ENCODE results near the gene ULK1. TPM values are rescaled to one million over a fixed set of nuclear protein-coding genes. Genes with fewer than 3 reads are reported as not detected.

ULK1 gene
- total and polyA plus RNA-seq, 2 donors from 2014 or later: 11.4 to 33.4 TPM

DNA sequence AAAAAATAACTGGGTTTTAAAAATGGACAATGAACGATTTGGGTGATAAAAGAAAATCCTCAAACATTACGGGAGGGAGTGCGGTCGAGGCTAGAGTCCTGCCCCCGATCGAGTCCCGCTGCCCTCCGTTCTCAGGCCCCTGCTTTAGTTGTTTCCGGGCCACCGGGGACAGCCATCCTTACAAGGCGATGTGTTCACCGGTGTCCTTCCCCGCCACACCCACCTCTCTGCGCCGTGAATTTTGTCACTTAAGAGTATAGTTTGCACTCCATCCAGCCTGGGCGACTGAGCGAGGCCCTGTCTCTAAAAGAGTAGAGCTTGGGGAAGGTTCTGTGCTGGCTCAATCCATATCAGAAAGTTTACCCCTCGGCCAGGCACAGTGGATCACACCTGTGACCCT is 2.9 kb downstream of the ULK1 start:
- intact Hi-C loops (cut with DNase I): no loop called here
- DNase-seq: peak in 1 of 5 donors; percentile 76
- FAIRE-seq: no peak

DNA sequence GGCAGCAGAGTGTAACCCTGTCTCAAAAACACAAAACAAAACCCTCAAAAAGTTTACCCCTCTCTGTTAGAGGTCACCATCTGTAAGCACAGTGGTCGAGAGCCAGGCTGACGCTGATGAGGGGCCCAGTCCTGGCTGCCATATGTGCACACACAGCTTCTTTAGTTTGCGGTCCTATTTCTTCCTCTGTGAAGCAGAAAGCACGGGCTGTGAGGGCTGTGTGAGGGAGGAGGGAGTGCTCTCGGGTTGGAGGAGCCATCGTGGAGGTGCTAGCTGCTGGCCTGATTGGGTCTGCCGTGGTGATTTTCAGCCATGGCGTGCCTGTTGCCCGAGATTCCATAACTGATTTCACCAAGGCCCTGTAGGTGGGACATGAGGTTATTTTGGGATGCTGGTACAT is 3.5 kb downstream of the ULK1 start:
- intact Hi-C loops (cut with DNase I): no loop called here

More for the DNA sequence above, 2.9 kb downstream of the ULK1 start:
- TF ChIP-seq, protein P1, sequence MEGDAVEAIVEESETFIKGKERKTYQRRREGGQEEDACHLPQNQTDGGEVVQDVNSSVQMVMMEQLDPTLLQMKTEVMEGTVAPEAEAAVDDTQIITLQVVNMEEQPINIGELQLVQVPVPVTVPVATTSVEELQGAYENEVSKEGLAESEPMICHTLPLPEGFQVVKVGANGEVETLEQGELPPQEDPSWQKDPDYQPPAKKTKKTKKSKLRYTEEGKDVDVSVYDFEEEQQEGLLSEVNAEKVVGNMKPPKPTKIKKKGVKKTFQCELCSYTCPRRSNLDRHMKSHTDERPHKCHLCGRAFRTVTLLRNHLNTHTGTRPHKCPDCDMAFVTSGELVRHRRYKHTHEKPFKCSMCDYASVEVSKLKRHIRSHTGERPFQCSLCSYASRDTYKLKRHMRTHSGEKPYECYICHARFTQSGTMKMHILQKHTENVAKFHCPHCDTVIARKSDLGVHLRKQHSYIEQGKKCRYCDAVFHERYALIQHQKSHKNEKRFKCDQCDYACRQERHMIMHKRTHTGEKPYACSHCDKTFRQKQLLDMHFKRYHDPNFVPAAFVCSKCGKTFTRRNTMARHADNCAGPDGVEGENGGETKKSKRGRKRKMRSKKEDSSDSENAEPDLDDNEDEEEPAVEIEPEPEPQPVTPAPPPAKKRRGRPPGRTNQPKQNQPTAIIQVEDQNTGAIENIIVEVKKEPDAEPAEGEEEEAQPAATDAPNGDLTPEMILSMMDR (IDR thresholded peaks at IDR 0.05; ENCODE audit: borderline replicate concordance, extremely low read depth, insufficient read depth): no peak
- H3K9me3 ChIP-seq (ENCODE audit: control insufficient read depth in 2 of 3, insufficient read depth in 1 of 3, low read length in 3 of 3): no peaks in the 10 kb centered on the region
- peak overlapping the region in 1 of 3 donors; percentile 75 for H3K4me3 ChIP-seq (ENCODE audit: low read length in 3 of 3)
- peaks cover 0 to 23% (median 9%) of the 10 kb centered on the region in 3 donors for H3K4me1 ChIP-seq (ENCODE audit: control insufficient read depth in 2 of 3, insufficient read depth in 2 of 3, low read depth in 1 of 3, low read length in 3 of 3)
- peak overlapping the region in 1 of 3 donors; percentile 78 for H3K9ac ChIP-seq (ENCODE audit: low read length in 3 of 3)
- peak overlapping the region; percentile 97 to 99 for H3K27ac ChIP-seq (ENCODE audit: low read depth in 2 of 2, low read length in 2 of 2)
- no peaks in the 10 kb centered on the region for H3K27me3 ChIP-seq (ENCODE audit: control insufficient read depth, insufficient read depth, low read length)
- peaks cover 0 to 2% (median 0%) of the 10 kb centered on the region in 3 donors for H3K36me3 ChIP-seq (ENCODE audit: control insufficient read depth in 2 of 3, insufficient read depth in 3 of 3, low read length in 3 of 3)

DNA sequence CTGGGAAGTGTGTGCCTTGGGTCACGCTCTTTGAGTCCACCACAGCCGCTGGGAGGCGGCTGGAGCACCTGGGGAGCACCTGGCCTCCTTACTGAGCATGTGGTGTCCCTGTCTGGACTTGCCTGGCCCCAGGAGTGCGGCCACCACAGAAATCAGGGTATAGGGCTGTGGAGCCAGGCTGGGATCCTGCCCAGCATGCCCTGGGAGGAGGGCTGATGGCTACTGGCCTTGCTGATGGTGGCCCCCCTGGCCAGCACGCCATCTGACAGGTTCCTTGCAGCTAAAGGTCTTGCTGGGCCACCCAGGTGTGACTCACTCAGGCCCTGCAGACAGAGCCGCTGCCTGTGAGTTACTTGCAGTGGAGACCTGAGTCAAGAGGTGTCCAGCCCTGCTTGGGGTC is 6.0 kb downstream of the ULK1 start:
- H3K4me1 ChIP-seq (ENCODE audit: control insufficient read depth in 2 of 3, insufficient read depth in 2 of 3, low read depth in 1 of 3, low read length in 3 of 3): peaks cover 0 to 30% (median 9%) of the 10 kb centered on the region in 3 donors
- no peaks in the 10 kb centered on the region for H3K9me3 ChIP-seq (ENCODE audit: control insufficient read depth in 2 of 3, insufficient read depth in 1 of 3, low read length in 3 of 3)
- no peak overlapping the region for H3K4me3 ChIP-seq (ENCODE audit: low read length in 3 of 3)
- FAIRE-seq: no peak
- peaks cover 0 to 2% (median 0%) of the 10 kb centered on the region in 3 donors for H3K36me3 ChIP-seq (ENCODE audit: control insufficient read depth in 2 of 3, insufficient read depth in 3 of 3, low read length in 3 of 3)
- H3K27ac ChIP-seq (ENCODE audit: low read depth in 2 of 2, low read length in 2 of 2): no peak overlapping the region
- intact Hi-C loops (cut with DNase I): no loop called here
- TF ChIP-seq, protein P1 (IDR thresholded peaks at IDR 0.05; ENCODE audit: borderline replicate concordance, extremely low read depth, insufficient read depth): no peak
- H3K27me3 ChIP-seq (ENCODE audit: control insufficient read depth, insufficient read depth, low read length): no peaks in the 10 kb centered on the region
- DNase-seq: no peak
- no peak overlapping the region for H3K9ac ChIP-seq (ENCODE audit: low read length in 3 of 3)

More for the DNA sequence above, 3.5 kb downstream of the ULK1 start:
- DNase-seq: peak in 2 of 5 donors; percentile 6 to 37
- no peaks in the 10 kb centered on the region for H3K9me3 ChIP-seq (ENCODE audit: control insufficient read depth in 2 of 3, insufficient read depth in 1 of 3, low read length in 3 of 3)
- no peak overlapping the region for H3K4me3 ChIP-seq (ENCODE audit: low read length in 3 of 3)
- H3K27ac ChIP-seq (ENCODE audit: low read depth in 2 of 2, low read length in 2 of 2): no peak overlapping the region
- H3K27me3 ChIP-seq (ENCODE audit: control insufficient read depth, insufficient read depth, low read length): no peaks in the 10 kb centered on the region
- H3K9ac ChIP-seq (ENCODE audit: low read length in 3 of 3): peak overlapping the region in 1 of 3 donors; percentile 46
- no peak for FAIRE-seq
- TF ChIP-seq, protein P1 (IDR thresholded peaks at IDR 0.05; ENCODE audit: borderline replicate concordance, extremely low read depth, insufficient read depth): no peak
- H3K36me3 ChIP-seq (ENCODE audit: control insufficient read depth in 2 of 3, insufficient read depth in 3 of 3, low read length in 3 of 3): peaks cover 0 to 2% (median 0%) of the 10 kb centered on the region in 3 donors
- H3K4me1 ChIP-seq (ENCODE audit: control insufficient read depth in 2 of 3, insufficient read depth in 2 of 3, low read depth in 1 of 3, low read length in 3 of 3): peaks cover 0 to 27% (median 9%) of the 10 kb centered on the region in 3 donors
